Activated T-cell treated with anti-CD3 and anti-CD28 coated beads, Interleukin-2, amount 50 U/mL, for 1 hour (primary cell): ENCODE results near the gene TNFSF13B.
"Not testable (repeated sequence)": the region's sequence is repeated elsewhere in the genome, so short reads cannot be mapped to it uniquely, and the experiment has no call there.

ENCODE experiments used
- DNase-seq: peaks from one replicate; pipeline ENCODE4 v3.0.0-alpha.2; 2020

The TNFSF13B gene

DNA sequence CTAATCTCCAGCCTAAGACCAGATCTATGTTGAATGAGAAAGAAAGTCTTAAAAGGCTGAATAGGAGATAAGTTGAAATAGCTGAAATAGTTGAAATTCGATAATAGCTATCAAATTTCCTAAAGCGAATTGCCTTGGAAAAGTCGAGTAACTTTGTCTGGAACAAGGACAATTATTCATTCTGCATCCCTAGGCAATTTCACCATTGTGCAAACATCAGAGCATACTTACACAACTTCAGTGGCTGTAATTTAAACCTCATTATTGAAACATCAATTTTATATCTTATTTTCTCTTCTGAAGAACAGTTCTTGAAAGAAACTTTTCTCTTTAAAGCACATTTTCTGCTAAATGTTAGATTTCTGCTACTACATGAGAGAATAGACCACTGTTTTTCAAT is 13.6 kb downstream of the TNFSF13B start:
- DNase-seq, result no peak

- no peak for DNase-seq
Measured at GRCh38 chr13:108288741-108289140, 19.2 kb downstream of the TNFSF13B start.

- no peak for DNase-seq
Measured at GRCh38 chr13:108289819-108290218, 20.3 kb downstream of the TNFSF13B start.

DNA sequence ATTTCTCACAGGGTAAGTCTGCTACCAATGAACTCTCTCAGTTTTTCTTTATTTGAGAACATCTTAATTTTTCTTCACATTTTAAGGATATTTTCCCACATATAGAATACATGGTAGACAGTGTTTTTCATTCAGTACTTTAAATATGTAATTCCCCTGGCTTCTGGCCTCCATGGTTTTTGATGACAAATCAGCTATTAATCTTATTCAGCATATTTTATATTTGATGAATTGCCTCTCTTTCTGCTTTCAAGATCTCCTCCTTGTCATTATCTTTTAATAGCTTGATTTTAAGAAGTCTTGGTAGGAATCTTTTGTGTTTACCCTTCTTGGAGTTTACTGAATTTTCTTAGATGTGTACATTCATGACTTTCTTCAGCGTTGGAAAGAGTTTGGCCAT is 27.6 kb downstream of the TNFSF13B start:
- DNase-seq, result no peak

GRCh38 chr13:108302279-108302678 is 32.8 kb downstream of the TNFSF13B start:
- no peak for DNase-seq

DNA sequence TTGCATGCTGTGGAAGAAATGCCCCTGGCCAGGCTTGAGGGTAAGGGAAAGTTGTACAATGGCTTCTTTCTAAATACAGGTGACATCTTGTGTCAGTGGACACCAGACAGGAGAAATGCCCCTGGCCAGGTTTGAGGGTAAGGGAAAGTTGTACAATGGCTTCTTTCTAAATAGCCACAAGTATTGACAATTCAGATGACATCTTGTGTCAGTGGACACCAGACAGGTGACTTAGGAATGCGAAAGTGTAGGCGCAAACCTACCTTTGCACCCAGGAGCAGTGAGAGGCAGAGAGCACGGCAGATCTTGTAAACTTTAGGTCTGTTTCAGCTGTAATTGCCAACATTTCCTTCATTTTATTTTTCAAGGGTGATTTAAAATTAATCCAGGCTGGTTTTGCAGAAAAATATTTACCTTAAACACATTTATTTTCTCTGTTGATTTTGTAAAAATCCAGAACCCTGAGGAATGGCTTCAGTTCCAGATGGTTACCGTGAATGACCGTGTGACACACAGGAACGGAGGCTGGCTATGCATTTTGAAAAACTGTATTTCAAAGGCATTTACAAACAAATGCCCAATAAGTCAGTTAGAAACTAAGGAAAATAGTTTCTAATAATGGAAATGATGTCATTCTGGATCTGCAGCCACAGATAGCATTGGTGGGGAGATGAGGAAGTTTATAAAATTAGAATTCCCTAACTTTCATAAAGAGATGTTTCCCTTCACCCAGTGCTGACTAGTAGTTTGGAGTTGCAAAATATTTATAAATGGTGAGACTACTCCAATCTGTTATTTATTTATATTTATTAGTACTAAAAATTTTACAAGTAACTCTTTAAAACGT is 34.9 kb downstream of the TNFSF13B start:
- no peak for DNase-seq

- no peak for DNase-seq
Measured at GRCh38 chr13:108305655-108306054, 36.1 kb downstream of the TNFSF13B start.

DNA sequence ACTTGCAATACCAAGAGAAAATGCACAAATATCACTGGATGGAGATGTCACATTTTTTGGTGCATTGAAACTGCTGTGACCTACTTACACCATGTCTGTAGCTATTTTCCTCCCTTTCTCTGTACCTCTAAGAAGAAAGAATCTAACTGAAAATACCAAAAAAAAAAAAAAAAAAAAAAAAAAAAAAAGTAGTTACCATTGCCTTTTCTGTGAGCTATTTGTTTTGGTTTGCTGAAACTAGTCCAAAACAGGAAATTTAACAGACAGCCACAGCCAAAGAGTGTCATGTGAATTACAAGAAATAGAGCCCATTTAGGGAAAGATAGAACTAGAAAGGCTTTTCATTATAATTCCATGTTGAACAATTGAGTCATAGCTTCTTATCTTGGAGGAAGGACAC is 37.3 kb downstream of the TNFSF13B start:
- no peak for DNase-seq

- not testable (repeated sequence) for DNase-seq
Measured at GRCh38 chr13:108311596-108311995, 42.1 kb downstream of the TNFSF13B start.

GRCh38 chr13:108313382-108313781 is 43.9 kb downstream of the TNFSF13B start:
- no peak for DNase-seq

DNA sequence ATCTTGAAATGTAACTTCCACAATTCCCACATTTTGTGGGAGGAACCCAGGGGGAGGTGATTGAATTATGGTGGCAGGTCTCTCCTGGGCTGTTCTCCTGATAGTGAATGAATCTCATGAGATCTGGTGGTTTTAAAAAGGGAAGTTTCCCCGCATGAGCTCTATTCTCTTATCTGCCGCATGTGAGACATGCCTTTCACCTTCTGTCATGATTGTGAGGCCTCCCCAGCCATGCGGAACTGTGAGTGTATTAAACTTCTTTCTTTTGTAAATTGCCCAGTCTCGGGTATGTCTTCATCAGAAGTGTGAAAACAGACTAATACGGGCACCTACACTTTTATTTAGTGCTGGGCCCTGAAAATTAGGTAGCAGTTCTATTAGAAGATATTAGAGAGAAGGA is 45.8 kb downstream of the TNFSF13B start:
- DNase-seq, result no peak

DNA sequence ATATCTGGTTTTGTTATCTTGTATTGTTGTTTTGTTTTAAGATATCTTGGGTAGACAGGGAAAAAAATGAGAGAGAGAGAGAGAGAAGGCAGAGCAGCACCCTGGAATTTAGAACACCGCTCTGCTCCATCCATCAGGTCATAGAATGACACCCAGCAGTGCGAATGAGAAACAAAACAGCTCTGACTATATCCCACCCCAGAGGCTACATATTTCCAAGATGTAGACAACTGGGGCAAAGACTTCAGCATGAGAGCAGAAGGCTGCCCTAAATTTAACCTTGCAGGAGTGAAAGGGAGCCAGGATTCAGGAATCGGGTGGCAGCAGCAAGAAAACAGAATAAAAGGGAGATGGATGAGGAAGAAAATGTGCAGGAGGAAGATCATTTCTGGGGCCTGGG is 46.5 kb downstream of the TNFSF13B start:
- DNase-seq, result no peak

GRCh38 chr13:108316413-108316812 is 46.9 kb downstream of the TNFSF13B start:
- DNase-seq, result no peak

DNA sequence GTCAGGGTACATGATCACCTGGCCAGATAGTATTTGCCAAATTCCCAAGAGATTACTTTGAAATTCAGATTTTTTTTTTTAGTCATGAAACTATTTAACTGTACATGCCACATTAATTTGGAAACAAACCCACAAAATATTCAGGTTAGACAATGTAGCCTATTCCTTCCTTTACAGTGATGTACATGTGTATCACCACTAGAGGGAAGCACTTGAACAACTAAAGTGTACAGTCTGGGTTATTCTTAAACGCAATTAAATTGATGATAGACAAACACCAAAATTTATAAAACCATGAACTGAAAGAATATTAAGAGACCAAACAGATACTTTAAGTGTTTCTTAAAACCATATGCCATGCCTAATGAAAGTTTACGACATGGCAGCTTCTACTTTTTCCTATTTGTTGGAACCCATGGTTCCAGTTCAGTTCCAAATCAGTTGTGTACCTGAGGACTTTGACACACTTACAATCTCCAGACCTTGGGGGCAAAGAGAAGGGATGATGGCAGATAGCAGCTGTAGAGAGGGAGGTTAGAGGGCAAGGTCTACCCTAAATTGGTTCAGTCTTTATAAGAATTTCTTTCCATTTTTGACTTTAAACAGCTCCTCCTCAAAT is 52.8 kb downstream of the TNFSF13B start:
- DNase-seq, result no peak

DNA sequence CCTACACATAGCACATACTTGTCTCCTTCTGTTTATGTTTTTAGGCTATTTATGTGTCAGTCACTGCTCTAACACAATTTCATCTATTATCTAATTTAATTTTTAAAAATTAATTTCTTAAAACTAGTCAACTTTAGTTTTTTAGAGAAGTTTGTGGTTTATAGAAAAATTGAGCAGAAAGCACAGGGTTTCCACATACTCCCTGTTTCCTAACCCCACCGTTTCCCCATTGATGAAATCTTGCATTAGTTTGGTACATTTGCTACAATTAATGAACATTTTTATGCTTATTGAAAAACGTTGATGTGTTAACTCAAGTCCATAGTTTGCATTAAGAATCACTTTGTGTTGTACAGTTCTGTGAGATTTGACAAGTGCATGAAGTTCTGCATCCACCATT is 53.5 kb downstream of the TNFSF13B start:
- DNase-seq, result no peak

DNA sequence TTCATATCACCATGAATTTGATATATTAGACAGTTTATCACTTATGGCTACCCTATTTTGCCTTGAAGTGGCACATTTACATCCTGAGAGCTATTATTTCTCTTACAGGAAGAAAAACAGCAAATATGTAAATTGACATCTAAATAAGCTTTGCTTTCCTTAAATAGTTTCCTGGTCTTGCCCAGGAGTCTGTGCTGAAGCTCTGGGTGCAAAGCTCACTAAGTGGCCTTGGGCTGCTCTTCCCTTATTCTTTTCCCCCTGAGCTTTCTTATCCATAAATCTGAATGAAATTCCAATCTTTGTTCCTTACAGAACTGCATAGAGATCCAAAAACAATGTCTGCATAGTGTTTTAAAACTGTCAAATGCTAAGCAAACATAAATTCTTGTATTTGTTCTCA is 56.3 kb downstream of the TNFSF13B start:
- DNase-seq, result no peak

DNA sequence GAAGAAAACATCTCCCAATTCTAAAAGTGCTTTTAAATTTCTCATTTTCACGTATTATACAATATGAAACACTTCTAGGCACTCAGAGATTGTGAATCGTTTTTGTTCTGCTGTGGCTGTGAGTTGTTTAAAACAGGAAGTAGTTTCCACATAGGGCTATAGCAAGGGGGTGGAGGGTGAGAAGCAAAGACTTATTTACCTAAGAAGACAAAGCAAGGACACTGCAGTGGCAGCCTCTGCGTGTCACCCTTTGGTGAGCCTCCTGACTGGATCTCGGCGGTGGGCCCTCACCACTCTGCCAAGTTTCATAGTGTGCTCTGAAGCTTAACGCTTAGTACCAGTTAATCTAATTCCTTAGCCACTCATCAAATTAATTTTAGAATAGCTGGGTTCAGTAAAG is 56.8 kb downstream of the TNFSF13B start:
- DNase-seq, result no peak

GRCh38 chr13:108328848-108329247 is 59.3 kb downstream of the TNFSF13B start:
- DNase-seq, result no peak

- DNase-seq, result no peak
Measured at GRCh38 chr13:108332791-108333190, 63.3 kb downstream of the TNFSF13B start.

- DNase-seq, result no peak
Measured at GRCh38 chr13:108342369-108343289, 73.1 kb downstream of the TNFSF13B start.

DNA sequence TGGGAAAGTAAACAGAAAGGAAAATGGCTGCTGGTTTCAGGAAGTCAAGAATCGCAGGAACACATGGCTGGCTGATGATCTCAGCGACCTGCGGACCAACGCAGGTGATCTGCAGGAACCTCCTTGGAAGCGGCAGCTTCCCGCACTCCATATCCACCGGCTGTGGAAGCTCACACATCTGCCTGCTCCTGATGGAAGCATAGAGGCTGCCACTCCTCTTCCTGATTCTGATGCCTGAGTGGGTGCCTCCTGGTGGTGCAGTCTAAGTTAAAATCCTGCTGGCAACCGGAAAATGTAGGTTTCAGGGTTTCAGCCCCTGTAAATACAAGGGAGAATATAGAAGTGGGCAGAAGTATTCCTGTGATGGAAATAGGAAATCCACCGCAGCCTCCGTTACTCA is 75.5 kb downstream of the TNFSF13B start:
- no peak for DNase-seq

DNA sequence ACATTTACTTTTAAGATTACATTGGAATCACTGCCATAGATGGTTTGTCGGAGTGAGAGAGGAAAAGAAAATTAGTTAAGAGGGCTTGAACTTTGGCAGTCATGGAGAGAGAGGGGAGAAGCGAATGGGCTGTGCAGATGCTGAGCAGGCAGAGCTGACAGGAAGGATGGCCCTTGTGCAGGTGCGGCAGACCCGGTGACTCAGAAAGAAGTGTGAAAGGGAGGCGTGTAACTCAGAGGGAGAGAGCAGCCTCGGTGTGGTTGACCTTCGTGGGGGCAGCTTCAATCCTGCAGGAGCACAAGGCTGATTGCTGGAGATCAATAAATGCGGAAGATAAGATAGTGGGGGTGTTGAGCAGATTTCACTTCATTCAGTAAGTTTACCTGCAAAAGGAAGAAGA is 76.9 kb downstream of the TNFSF13B start:
- DNase-seq, result peak; percentile 23

DNA sequence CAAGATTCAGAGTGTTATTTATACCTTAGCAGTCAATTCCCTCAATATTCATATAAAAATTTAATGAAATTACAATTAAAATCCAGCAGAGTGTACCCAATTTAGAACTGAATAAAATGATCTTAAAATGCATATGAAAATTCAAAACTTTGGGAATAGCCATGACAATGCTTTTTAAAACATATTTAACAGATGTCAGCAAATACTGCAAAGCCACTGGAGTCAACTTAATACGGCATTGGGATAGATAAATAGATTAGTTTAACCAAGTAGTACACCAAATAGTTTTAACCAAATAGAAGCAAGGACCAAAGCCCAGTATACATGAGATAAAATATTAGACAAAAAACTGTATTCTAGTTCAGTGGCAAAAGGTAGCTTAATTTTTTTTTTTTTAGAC is 79.8 kb downstream of the TNFSF13B start:
- no peak for DNase-seq

- no peak for DNase-seq
Measured at GRCh38 chr13:108350579-108350978, 81.1 kb downstream of the TNFSF13B start.
